ENCODE measurements around the gene LAMA3. TPM values are rescaled to one million over a fixed set of nuclear protein-coding genes. Genes with fewer than 3 reads are reported as not detected.

LAMA3 gene
- total and polyA plus RNA-seq, 10 of the 15 experiments (the other 5 are each of a cell fraction or from before 2014, with no cell fraction given) = 0.37 to 6.5 (median 5.4) TPM

GRCh38 chr18:23878336-23878900, 189.2 kb downstream of the LAMA3 start (continued):
- TF ChIP-seq TAF1 (IDR thresholded peaks at IDR 0.05; ENCODE audit: borderline replicate concordance, low read depth, low read length) = no peak
- no peak for TF ChIP-seq SPI1 (IDR thresholded peaks at IDR 0.05; ENCODE audit: borderline replicate concordance, insufficient read depth, low read depth, low read length)
- TF ChIP-seq USF1 (IDR thresholded peaks at IDR 0.05; ENCODE audit: borderline replicate concordance, extremely low read length, insufficient read depth, low read depth, low read length) = no peak
- TF ChIP-seq RELA (IDR thresholded peaks at IDR 0.05; ENCODE audit: borderline replicate concordance, partially characterized antibody) = no peak
- no peak for TF ChIP-seq BCL11A (IDR thresholded peaks at IDR 0.05; ENCODE audit: low read depth, low read length)

DNA sequence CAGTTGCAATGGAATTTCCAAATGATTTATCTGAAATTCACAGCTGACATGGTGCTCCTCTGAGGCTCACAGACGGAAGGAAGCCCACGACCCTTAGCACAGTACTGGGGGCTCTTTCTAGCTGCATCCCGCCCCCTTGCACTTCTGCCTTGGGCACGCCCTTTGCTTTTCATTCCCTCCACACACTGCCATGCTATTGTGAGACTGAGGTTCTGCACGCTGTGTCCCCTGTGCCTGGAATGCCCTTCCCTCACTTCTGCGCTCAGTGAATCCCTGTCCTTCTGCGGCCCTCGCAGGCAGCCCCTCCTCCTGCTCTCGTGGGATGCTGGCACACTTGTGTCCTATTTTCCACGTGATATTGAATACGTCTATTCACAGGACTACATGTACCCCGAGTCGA, 189.9 kb downstream of the LAMA3 start:
- ChIA-PET RAD21 (ENCODE audit: unreplicated experiment) (no interaction called here), CTCF (interaction anchor here (0.9 kb wide), 1 partner anchor 112 kb away, joined by 3 read pairs; no protein-coding TSS in a partner anchor), POLR2A (no interaction called here), SMC1A (ENCODE audit: uncharacterized antibody, unreplicated experiment) (no interaction called here)
- intact Hi-C loops (cut with micrococcal nuclease; ENCODE audit: unreplicated experiment) (no loop called here), in situ Hi-C loops (cut with MboI) (no loop called here)
- Histone ChIP-seq H3K27ac (ENCODE audit: control insufficient read depth, insufficient read depth) (no peak overlapping the region), H3K4me3 (no peak overlapping the region), H3K79me2 (ENCODE audit: control insufficient read depth, insufficient read depth, low read length) (no peaks in the 10 kb centered on the region), H4K20me1 (ENCODE audit: control insufficient read depth, insufficient read depth) (no peaks in the 10 kb centered on the region), H2AFZ (ENCODE audit: control insufficient read depth, low read depth, low read length) (no peak overlapping the region), H3K4me1 (ENCODE audit: control insufficient read depth, insufficient read depth, low read length) (no peaks in the 10 kb centered on the region), H3K4me2 (ENCODE audit: control insufficient read depth, insufficient read depth) (no peak overlapping the region), H3K9ac (ENCODE audit: control insufficient read depth, insufficient read depth, low read length) (no peak overlapping the region), H3K9me3 (replicated peaks; ENCODE audit: control insufficient read depth, insufficient read depth, low read length) (no peaks in the 10 kb centered on the region), H3K27me3 (replicated peaks in 1 of 2; ENCODE audit: control insufficient read depth in 2 of 2, insufficient read depth in 2 of 2, low read length in 1 of 2) (no peaks in the 10 kb centered on the region), H3K36me3 (ENCODE audit: control insufficient read depth in 2 of 2, insufficient read depth in 2 of 2, low read length in 1 of 2) (no peaks in the 10 kb centered on the region)
- no TSS peak for BruUV-seq (replicated peaks)
- no peak for FAIRE-seq
- 32% methylated on average over 13 of the region's 13 CpGs for WGBS (ENCODE audit: insufficient coverage, insufficient replicate concordance, low lambda C conversion rate, missing lambda C conversion rate)
- DNase-seq (ENCODE audit: low read depth, low spot score) = no peak
- ATAC-seq = no peak
- TF ChIP-seq ZBTB33 (IDR thresholded peaks at IDR 0.05) = no peak
- no peak for TF ChIP-seq HSF1 (IDR thresholded peaks at IDR 0.05; ENCODE audit: low read depth, low read length)
- no peak for TF ChIP-seq ZNF217 (IDR thresholded peaks at IDR 0.05)
- no peak for TF ChIP-seq SREBF1 (IDR thresholded peaks at IDR 0.05; ENCODE audit: low read length)
- TF ChIP-seq, protein P1, sequence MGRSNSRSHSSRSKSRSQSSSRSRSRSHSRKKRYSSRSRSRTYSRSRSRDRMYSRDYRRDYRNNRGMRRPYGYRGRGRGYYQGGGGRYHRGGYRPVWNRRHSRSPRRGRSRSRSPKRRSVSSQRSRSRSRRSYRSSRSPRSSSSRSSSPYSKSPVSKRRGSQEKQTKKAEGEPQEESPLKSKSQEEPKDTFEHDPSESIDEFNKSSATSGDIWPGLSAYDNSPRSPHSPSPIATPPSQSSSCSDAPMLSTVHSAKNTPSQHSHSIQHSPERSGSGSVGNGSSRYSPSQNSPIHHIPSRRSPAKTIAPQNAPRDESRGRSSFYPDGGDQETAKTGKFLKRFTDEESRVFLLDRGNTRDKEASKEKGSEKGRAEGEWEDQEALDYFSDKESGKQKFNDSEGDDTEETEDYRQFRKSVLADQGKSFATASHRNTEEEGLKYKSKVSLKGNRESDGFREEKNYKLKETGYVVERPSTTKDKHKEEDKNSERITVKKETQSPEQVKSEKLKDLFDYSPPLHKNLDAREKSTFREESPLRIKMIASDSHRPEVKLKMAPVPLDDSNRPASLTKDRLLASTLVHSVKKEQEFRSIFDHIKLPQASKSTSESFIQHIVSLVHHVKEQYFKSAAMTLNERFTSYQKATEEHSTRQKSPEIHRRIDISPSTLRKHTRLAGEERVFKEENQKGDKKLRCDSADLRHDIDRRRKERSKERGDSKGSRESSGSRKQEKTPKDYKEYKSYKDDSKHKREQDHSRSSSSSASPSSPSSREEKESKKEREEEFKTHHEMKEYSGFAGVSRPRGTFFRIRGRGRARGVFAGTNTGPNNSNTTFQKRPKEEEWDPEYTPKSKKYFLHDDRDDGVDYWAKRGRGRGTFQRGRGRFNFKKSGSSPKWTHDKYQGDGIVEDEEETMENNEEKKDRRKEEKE (IDR thresholded peaks at IDR 0.05) = no peak
- TF ChIP-seq PML (IDR thresholded peaks at IDR 0.05; ENCODE audit: low read length) = no peak
- TF ChIP-seq, protein P2, sequence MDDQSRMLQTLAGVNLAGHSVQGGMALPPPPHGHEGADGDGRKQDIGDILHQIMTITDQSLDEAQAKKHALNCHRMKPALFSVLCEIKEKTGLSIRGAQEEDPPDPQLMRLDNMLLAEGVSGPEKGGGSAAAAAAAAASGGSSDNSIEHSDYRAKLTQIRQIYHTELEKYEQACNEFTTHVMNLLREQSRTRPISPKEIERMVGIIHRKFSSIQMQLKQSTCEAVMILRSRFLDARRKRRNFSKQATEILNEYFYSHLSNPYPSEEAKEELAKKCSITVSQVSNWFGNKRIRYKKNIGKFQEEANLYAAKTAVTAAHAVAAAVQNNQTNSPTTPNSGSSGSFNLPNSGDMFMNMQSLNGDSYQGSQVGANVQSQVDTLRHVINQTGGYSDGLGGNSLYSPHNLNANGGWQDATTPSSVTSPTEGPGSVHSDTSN (IDR thresholded peaks at IDR 0.05; ENCODE audit: insufficient replicate concordance, low read depth, low read length) = no peak

Measured in GM12878 (cell line).